ENCODE measurements around the gene FRYL.

DNA sequence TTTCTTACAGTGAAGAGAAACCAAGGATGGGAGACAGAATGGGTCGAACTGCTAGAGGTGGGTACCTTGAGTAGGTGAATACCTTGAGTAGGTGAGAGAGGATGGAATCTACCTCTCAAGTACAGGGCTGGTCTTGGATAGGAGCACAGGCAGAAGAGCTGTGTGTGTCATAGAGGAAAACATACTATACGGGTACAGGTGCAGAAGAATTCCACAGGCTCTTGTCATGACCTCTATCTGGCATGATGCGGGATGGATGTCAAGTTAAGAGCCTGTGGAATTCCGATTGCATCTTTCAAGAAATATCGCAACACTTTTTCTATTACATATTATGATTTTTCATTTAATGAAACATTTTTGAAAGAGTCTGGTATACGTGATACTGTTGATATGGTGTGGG lies 32.8 kb upstream of the FRYL start:
- no peak for TF ChIP-seq CTCF (IDR thresholded peaks at IDR 0.05)
- TF ChIP-seq POLR2A (IDR thresholded peaks at IDR 0.05): no peak

Measured in right lobe of liver (tissue), 4 donors.